Activated CD4-positive, alpha-beta T cell treated with anti-CD3 and anti-CD28 coated beads for 1 hour (primary cell): ENCODE results near the gene OBSL1.

Source experiments
- DNase-seq: peaks from one replicate; pipeline ENCODE4 v3.0.0-alpha.2; 2020

OBSL1 gene

GRCh38 chr2:219571311-219572236 lies at the start of gene OBSL1:
OBSL1 (minus strand) TSS chr2:219571539; CDS start chr2:219571232, 307 bp downstream.
- no peak for DNase-seq

GRCh38 chr2:219620546-219620945 lies 49.2 kb upstream of the OBSL1 start:
- no peak for DNase-seq

GRCh38 chr2:219619235-219619634 lies 47.9 kb upstream of the OBSL1 start:
- no peak for DNase-seq

GRCh38 chr2:219618733-219619122 lies 47.4 kb upstream of the OBSL1 start:
- DNase-seq: no peak

- DNase-seq: no peak
These were observed 45.2 kb upstream of the OBSL1 start for GRCh38 chr2:219616550-219616949.

GRCh38 chr2:219615894-219616293 lies 44.6 kb upstream of the OBSL1 start:
- no peak for DNase-seq

GRCh38 chr2:219615036-219615435 lies 43.7 kb upstream of the OBSL1 start:
- no peak for DNase-seq

- DNase-seq: no peak
These were observed 42.9 kb upstream of the OBSL1 start for GRCh38 chr2:219614076-219614860.

- no peak for DNase-seq
These were observed 42.2 kb upstream of the OBSL1 start for GRCh38 chr2:219613461-219614070.

- DNase-seq: no peak
These were observed 41.4 kb upstream of the OBSL1 start for GRCh38 chr2:219612577-219613286.

- DNase-seq: no peak
These were observed 40.7 kb upstream of the OBSL1 start for GRCh38 chr2:219611866-219612576.

GRCh38 chr2:219611306-219611705 lies 40.0 kb upstream of the OBSL1 start:
- DNase-seq: no peak

GRCh38 chr2:219609149-219609750 lies 37.9 kb upstream of the OBSL1 start:
- DNase-seq: no peak

GRCh38 chr2:219608399-219608964 lies 37.1 kb upstream of the OBSL1 start:
- no peak for DNase-seq

- no peak for DNase-seq
These were observed 36.6 kb upstream of the OBSL1 start for GRCh38 chr2:219607931-219608330.

GRCh38 chr2:219605607-219605954 lies 34.2 kb upstream of the OBSL1 start:
- no peak for DNase-seq

GRCh38 chr2:219603771-219604170 lies 32.4 kb upstream of the OBSL1 start:
- DNase-seq: no peak

- DNase-seq: no peak
These were observed 27.2 kb upstream of the OBSL1 start for GRCh38 chr2:219598308-219599078.

GRCh38 chr2:219597552-219598307 lies 26.4 kb upstream of the OBSL1 start, which contains the start of gene STK11IP:
STK11IP (plus strand) TSS chr2:219597857; CDS start chr2:219598120, 263 bp downstream.
- DNase-seq: peak; percentile 77
